Measurements from ENCODE around the gene PDK3. TPM values are rescaled to one million over a fixed set of nuclear protein-coding genes. Genes with fewer than 3 reads are reported as not detected.
A peak's percentile ranks its signal among the peaks of the same experiment; 100 is the strongest.

The PDK3 gene
- total RNA-seq, 1 experiment from 2014 or later = 47.3 TPM

GRCh38 chrX:24515447-24515846 lies 50.4 kb downstream of the PDK3 start:
- H3K56ac ChIP-seq (ENCODE audit: insufficient read length, low read depth, low read length) = no peak overlapping the region
- DNase-seq = no peak
- no peaks in the 10 kb centered on the region for H3K79me1 ChIP-seq (ENCODE audit: insufficient read depth, low read depth, low read length, poor library complexity, severe bottlenecking)
- H3K36me3 Mint-ChIP-seq (ENCODE audit: insufficient read depth in 1 of 3, low read depth in 3 of 3) = peaks cover 4 to 37% (median 12%) of the 10 kb centered on the region in 3 experiments; a peak in 6 of 7 replicates
- no peaks in the 10 kb centered on the region for H3K27me3 ChIP-seq (ENCODE audit: insufficient read depth, low read length)
- H3K27ac ChIP-seq (ENCODE audit: insufficient read length, low read depth, low read length) = no peak overlapping the region
- H3T11ph ChIP-seq (ENCODE audit: low read length) = no peak overlapping the region
- no peak overlapping the region for H3K9ac ChIP-seq (ENCODE audit: extremely low read depth, insufficient read length, low read length)
- no peak overlapping the region for H4K5ac ChIP-seq (ENCODE audit: insufficient read length, low read depth, low read length)
- H3K4me2 ChIP-seq (ENCODE audit: insufficient read depth, insufficient read length, low read length) = no peak overlapping the region
- no peaks in the 10 kb centered on the region for H3K9me3 Mint-ChIP-seq
- H3K27ac Mint-ChIP-seq = peak overlapping the region in 1 of 3 experiments; percentile 24; a peak in 2 of 7 replicates
- no peak overlapping the region for H2BK5ac ChIP-seq (ENCODE audit: insufficient read length, low read length)
- H4K91ac ChIP-seq (ENCODE audit: insufficient read length, low read depth, low read length) = no peak overlapping the region
- no peak overlapping the region for H3K18ac ChIP-seq (ENCODE audit: insufficient read length, low read depth, low read length)
- H2BK15ac ChIP-seq (ENCODE audit: low read depth, low read length) = no peak overlapping the region
- H3K14ac ChIP-seq (ENCODE audit: insufficient read depth, low read length) = no peak overlapping the region
- peak; percentile 67 for TF ChIP-seq CTCF (conservative IDR thresholded peaks at IDR 0.05)
- H3K4me1 Mint-ChIP-seq = peaks cover 4% of the 10 kb centered on the region in 2 experiments; a peak in 3 of 4 replicates
- H3K4me1 ChIP-seq (ENCODE audit: insufficient read depth, low read length) = no peaks in the 10 kb centered on the region
- no peak overlapping the region for H2BK20ac ChIP-seq (ENCODE audit: low read depth, low read length, poor library complexity, severe bottlenecking)
- no peaks in the 10 kb centered on the region for H3K27me3 Mint-ChIP-seq (ENCODE audit: low read depth)
- no peak overlapping the region for H3K4ac ChIP-seq (ENCODE audit: low read depth, low read length)
- no peaks in the 10 kb centered on the region for H3K23me2 ChIP-seq (ENCODE audit: insufficient read length, low read depth, low read length, poor library complexity, severe bottlenecking)
- no peak overlapping the region for H2AK5ac ChIP-seq (ENCODE audit: insufficient read length, low read length)
- WGBS (ENCODE audit: extremely low coverage, insufficient read length, low lambda C conversion rate) = 100% methylated on average over 2 of the region's 4 CpGs
- H2AFZ ChIP-seq (ENCODE audit: low read length) = no peak overlapping the region
- no peaks in the 10 kb centered on the region for H4K20me1 ChIP-seq (ENCODE audit: control insufficient read depth, insufficient read depth, insufficient read length)
- H3K9me3 ChIP-seq (ENCODE audit: control insufficient read depth, low read depth, low read length) = no peaks in the 10 kb centered on the region
- no peak overlapping the region for H4K8ac ChIP-seq (replicated peaks; ENCODE audit: insufficient read length, low read depth, low read length)
- no peak overlapping the region for H3K4me3 Mint-ChIP-seq
- H2BK12ac ChIP-seq (ENCODE audit: insufficient read length, low read depth, low read length) = no peak overlapping the region
- no peaks in the 10 kb centered on the region for H3K79me2 ChIP-seq (ENCODE audit: insufficient read depth, low read length)
- H2BK120ac ChIP-seq (ENCODE audit: low read depth, low read length, poor library complexity, severe bottlenecking) = no peak overlapping the region
- no peak overlapping the region for H3K23ac ChIP-seq (ENCODE audit: insufficient read length, low read depth, low read length)

Data from H9 (cell line).